Urothelium cell line (cell line): ENCODE measurements around the gene CBFA2T2.
"Not testable (repeated sequence)": the region's sequence is repeated elsewhere in the genome, so short reads cannot be mapped to it uniquely, and the experiment has no call there.

ENCODE experiments used
- DNase-seq: peaks from one replicate; pipeline ENCODE4 v3.0.0; 2011; ENCODE audit warnings: low spot score, mixed read lengths
- FAIRE-seq: peaks from 2 replicates; lab custom pipeline; 2011; peaks lifted over from hg19 to GRCh38; lab: Jason Lieb, UNC

Gene CBFA2T2

GRCh38 chr20:33609504-33609903, 119.6 kb downstream of the CBFA2T2 start:
- FAIRE-seq (no peak), DNase-seq (no peak)

GRCh38 chr20:33611106-33611505, 121.2 kb downstream of the CBFA2T2 start:
- FAIRE-seq (no peak), DNase-seq (no peak)

- FAIRE-seq (no peak), DNase-seq (no peak)
Measured at GRCh38 chr20:33612001-33612400, 122.1 kb downstream of the CBFA2T2 start.

- FAIRE-seq (no peak), DNase-seq (no peak)
Measured at GRCh38 chr20:33621717-33622400, 132.0 kb downstream of the CBFA2T2 start.

- DNase-seq (no peak), FAIRE-seq (no peak)
Measured at GRCh38 chr20:33622705-33623365, 132.9 kb downstream of the CBFA2T2 start.

GRCh38 chr20:33624399-33624798, 134.5 kb downstream of the CBFA2T2 start:
- FAIRE-seq (no peak), DNase-seq (no peak)

GRCh38 chr20:33626190-33626589, 136.3 kb downstream of the CBFA2T2 start:
- DNase-seq, result no peak
- FAIRE-seq, result no peak

- no peak for FAIRE-seq
- DNase-seq, result no peak
Measured at GRCh38 chr20:33627577-33628216, 137.8 kb downstream of the CBFA2T2 start.

GRCh38 chr20:33629533-33629932, 139.6 kb downstream of the CBFA2T2 start:
- no peak for DNase-seq
- FAIRE-seq, result no peak

- FAIRE-seq, result no peak
- DNase-seq, result no peak
Measured at GRCh38 chr20:33629979-33630378, 140.1 kb downstream of the CBFA2T2 start.

GRCh38 chr20:33630507-33630906, 140.6 kb downstream of the CBFA2T2 start:
- DNase-seq, result no peak
- FAIRE-seq, result no peak

GRCh38 chr20:33631910-33632309, 142.0 kb downstream of the CBFA2T2 start:
- not testable (repeated sequence) for FAIRE-seq, DNase-seq

GRCh38 chr20:33635341-33635740, 145.4 kb downstream of the CBFA2T2 start:
- DNase-seq (no peak), FAIRE-seq (no peak)

GRCh38 chr20:33636776-33637175, 146.9 kb downstream of the CBFA2T2 start:
- DNase-seq, result no peak
- no peak for FAIRE-seq

- DNase-seq, result no peak
- no peak for FAIRE-seq
Measured at GRCh38 chr20:33640287-33640686, 150.4 kb downstream of the CBFA2T2 start.

GRCh38 chr20:33644313-33645071, 154.6 kb downstream of the CBFA2T2 start:
- DNase-seq, result no peak
- FAIRE-seq, result no peak

- no peak for DNase-seq
- no peak for FAIRE-seq
Measured at GRCh38 chr20:33645072-33645358, 155.1 kb downstream of the CBFA2T2 start.

- DNase-seq (no peak), FAIRE-seq (no peak)
Measured at GRCh38 chr20:33645396-33645795, 155.5 kb downstream of the CBFA2T2 start.

- DNase-seq (no peak), FAIRE-seq (no peak)
Measured at GRCh38 chr20:33646191-33646590, 156.3 kb downstream of the CBFA2T2 start.

GRCh38 chr20:33646959-33647602, 157.2 kb downstream of the CBFA2T2 start:
- FAIRE-seq, DNase-seq: not testable (repeated sequence)
